A549 (cell line): ENCODE measurements around the gene HHIP. TPM values are rescaled to one million over a fixed set of nuclear protein-coding genes. Genes with fewer than 3 reads are reported as not detected.

Experiments
- ATAC-seq, 2 experiments: fragments of 200-7000 bp in 1 of 2; fragments of >200 bp in 1 of 2; cut with Nextera tagmentation in 1 of 2; cut with Tn5 transposase in 1 of 2; 3 replicates each; pipeline versions ENCODE4 v1.8.0 to v1.9.1; 2018 to 2020; ENCODE audit warnings: mild to moderate bottlenecking in 1 of 2, moderate library complexity in 1 of 2
- CTCF ChIA-PET: fragments of 300-600 bp; sonication (Branson Sonifier 250); formaldehyde crosslinking; extraction: SDS; loops from one replicate; lab custom pipeline; 2021; ENCODE audit warnings: antibody characterized with exemption, inconsistent platforms; lab: Yijun Ruan, JAX
- POLR2A ChIA-PET: fragments of 350-600 bp; formaldehyde crosslinking; extraction: SDS; loops from one replicate; lab custom pipeline; 2021; ENCODE audit warnings: antibody characterized with exemption, inconsistent platforms; lab: Yijun Ruan, JAX
- DNase-seq, 2 experiments: peaks; one replicate each; pipeline versions ENCODE4 v3.0.0 to v3.0.0-alpha.2; 2011 to 2016; ENCODE audit warnings: low read depth in 1 of 2, low spot score in 1 of 2
- FAIRE-seq: peaks from 2 replicates; lab custom pipeline; 2011; peaks lifted over from hg19 to GRCh38; lab: Jason Lieb, UNC
- H3K27ac ChIP-seq, 2 experiments: fragments of >200 bp; sonication (Bioruptor Twin); formaldehyde crosslinking; 3 replicates each; pipeline ENCODE4 v1.5.1; 2016 to 2017
- H3K4me1 ChIP-seq: fragments of >200 bp; sonication (Bioruptor Twin); formaldehyde crosslinking; 3 replicates; pipeline ENCODE4 v1.6.1; 2016
- H3K4me2 ChIP-seq: fragments of >200 bp; sonication (Bioruptor Twin); formaldehyde crosslinking; 3 replicates; pipeline ENCODE4 v1.6.1; 2016
- H3K4me3 ChIP-seq: fragments of >200 bp; sonication (Bioruptor Twin); formaldehyde crosslinking; 3 replicates; pipeline ENCODE4 v1.5.1; 2016
- H3K9me3 ChIP-seq: fragments of >200 bp; sonication (Bioruptor Twin); formaldehyde crosslinking; 3 replicates; pipeline ENCODE4 v1.6.1; 2016
- CBX2 ChIP-seq: fragments of 200-600 bp; sonication (generic); IDR thresholded peaks from 2 replicates; pipeline ENCODE4 v1.6.1; 2016; ENCODE audit warnings: low read depth, mild to moderate bottlenecking, borderline replicate concordance
- CHD4 ChIP-seq: fragments of 200-600 bp; sonication (generic); IDR thresholded peaks from 2 replicates; pipeline ENCODE4 v1.6.1; 2016; ENCODE audit warnings: antibody characterized with exemption, mild to moderate bottlenecking, borderline replicate concordance
- EHF ChIP-seq: fragments of 250-450 bp; sonication (Bioruptor Pico); IDR thresholded peaks from 2 replicates; pipeline ENCODE4 v1.5.0; 2020; ENCODE audit warnings: mild to moderate bottlenecking
- FOSB ChIP-seq: fragments of 250-450 bp; sonication (Bioruptor Pico); IDR thresholded peaks from 2 replicates; pipeline ENCODE4 v1.5.0; 2020; ENCODE audit warnings: mild to moderate bottlenecking, moderate library complexity
- FOSL2 ChIP-seq, 2 experiments: fragments of 450-650 bp in 1 of 2; fragments of >200 bp in 1 of 2; sonication (Bioruptor Twin) in 1 of 2; formaldehyde crosslinking; IDR thresholded peaks; 2 replicates each; pipeline versions ENCODE4 v1.5.0 to v1.6.1; 2016 to 2020; ENCODE audit warnings: mild to moderate bottlenecking in 1 of 2, moderate library complexity in 1 of 2
- GATA3 ChIP-seq: IDR thresholded peaks from 2 replicates; pipeline ENCODE4 v1.6.1; 2012; ENCODE audit warnings: borderline replicate concordance
- JUN ChIP-seq, 2 experiments: fragments of >200 bp; sonication (Bioruptor Twin); formaldehyde crosslinking; IDR thresholded peaks; 2 replicates in 1 of 2; 3 replicates in 1 of 2; pipeline ENCODE4 v1.6.1; 2016 to 2017
- JUNB ChIP-seq: fragments of >200 bp; sonication (Bioruptor Twin); formaldehyde crosslinking; IDR thresholded peaks from 2 replicates; pipeline ENCODE4 v1.6.1; 2016
- KDM1A ChIP-seq: fragments of 200-600 bp; sonication (generic); IDR thresholded peaks from 2 replicates; pipeline ENCODE4 v1.6.1; 2016; ENCODE audit warnings: low read depth, mild to moderate bottlenecking
- KDM5A ChIP-seq: fragments of 200-600 bp; sonication (generic); IDR thresholded peaks from 2 replicates; pipeline ENCODE4 v1.6.1; 2016; ENCODE audit warnings: antibody characterized with exemption, mild to moderate bottlenecking
- MAZ ChIP-seq: fragments of 150-350 bp; IDR thresholded peaks from 2 replicates; pipeline ENCODE4 v1.6.1; 2014; ENCODE audit warnings: antibody characterized with exemption, low read depth, low read length, borderline replicate concordance
- MYC ChIP-seq: IDR thresholded peaks from 2 replicates; pipeline ENCODE4 v1.6.1; 2012; ENCODE audit warnings: mild to moderate bottlenecking, inconsistent platforms, low read length, improper control_type of control experiment, borderline replicate concordance
- NFE2L2 ChIP-seq: fragments of 150-350 bp; conservative IDR thresholded peaks from 2 replicates; pipeline ENCODE4 v1.6.1; 2014; ENCODE audit warnings: low read length
- NPAS2 ChIP-seq: fragments of 250-450 bp; sonication (Bioruptor Pico); IDR thresholded peaks from 2 replicates; pipeline ENCODE4 v1.8.0; 2022; ENCODE audit warnings: mild to moderate bottlenecking, moderate library complexity, borderline replicate concordance
- POLR2AphosphoS2 ChIP-seq: conservative IDR thresholded peaks from 2 replicates; pipeline ENCODE4 v1.6.1; 2012; ENCODE audit warnings: low read length, improper control_type of control experiment, inconsistent platforms
- RAD21 ChIP-seq, 2 experiments: fragments of >200 bp in 1 of 2; sonication (Bioruptor Twin) in 1 of 2; formaldehyde crosslinking in 1 of 2; IDR thresholded peaks in 1 of 2; conservative IDR thresholded peaks in 1 of 2; 2 replicates in 1 of 2; 3 replicates in 1 of 2; pipeline ENCODE4 v1.6.1; 2012 to 2018; ENCODE audit warnings: inconsistent platforms in 1 of 2
- RARB ChIP-seq: fragments of 250-450 bp; sonication (Bioruptor Pico); IDR thresholded peaks from 2 replicates; pipeline ENCODE4 v1.8.0; 2021; ENCODE audit warnings: mild to moderate bottlenecking, moderate library complexity
- RNF2 ChIP-seq: fragments of 200-600 bp; sonication (generic); IDR thresholded peaks from 2 replicates; pipeline ENCODE4 v1.6.1; 2016; ENCODE audit warnings: low read depth, mild to moderate bottlenecking, antibody characterized with exemption, moderate library complexity, borderline replicate concordance
- SREBF2 ChIP-seq: fragments of 450-650 bp; IDR thresholded peaks from 2 replicates; pipeline ENCODE4 v1.6.1; 2014; ENCODE audit warnings: mild to moderate bottlenecking, moderate library complexity
- TP53 ChIP-seq: fragments of 250-450 bp; sonication (Bioruptor Pico); IDR thresholded peaks from 2 replicates; pipeline ENCODE4 v1.5.0; 2021; ENCODE audit warnings: mild to moderate bottlenecking, moderate library complexity
- ZFP36 ChIP-seq: fragments of 450-650 bp; IDR thresholded peaks from 2 replicates; pipeline ENCODE4 v1.6.1; 2014; ENCODE audit warnings: borderline replicate concordance; ENCODE audit not compliant: partially characterized antibody
- ZNF302 ChIP-seq: fragments of 250-450 bp; sonication (Bioruptor Pico); IDR thresholded peaks from 2 replicates; pipeline ENCODE4 v1.9.0; 2021; ENCODE audit warnings: inconsistent platforms, mild to moderate bottlenecking, moderate library complexity
- ZSCAN20 ChIP-seq: fragments of 250-450 bp; sonication (Bioruptor Pico); IDR thresholded peaks from 2 replicates; pipeline ENCODE4 v1.8.0; 2022; ENCODE audit warnings: mild to moderate bottlenecking, moderate library complexity
- WGBS: methylation state at CpG from one replicate; pipeline ENCODE4 v1.1.6; 2017; ENCODE audit errors: missing lambda C conversion rate; 5-methylcytosine and 5-hydroxymethylcytosine counted together
- polyA plus RNA-seq, 4 experiments: library from polyadenylated mRNA; depleted of rRNA in 3 of 4; stranded (reverse); fragments of >200 nt; fragmentation: RNase III in 1 of 4; extraction: RNeasy Plus Mini Kit Qiagen cat#74134 plus additional on column Dnase treatment in 1 of 4; gene quantifications; 2 replicates in 3 of 4; 3 replicates in 1 of 4; pipeline ENCODE4 v1.2.3, GENCODE V29; 2011 to 2017
- TF ChIP-seq, protein P1 (sequence below): fragments of >200 bp; sonication (Bioruptor Twin); formaldehyde crosslinking; IDR thresholded peaks from 3 replicates; pipeline ENCODE4 v1.5.1; 2016
- TF ChIP-seq, protein P2 (sequence below): fragments of 250-450 bp; sonication (Bioruptor Pico); IDR thresholded peaks from 2 replicates; pipeline ENCODE4 v1.5.0; 2020; ENCODE audit warnings: low read depth, mild to moderate bottlenecking, moderate library complexity
- TF ChIP-seq, protein P3 (sequence below): IDR thresholded peaks from 2 replicates; pipeline ENCODE4 v1.6.1; 2012; ENCODE audit warnings: low read depth, borderline replicate concordance
- TF ChIP-seq, protein P4 (sequence below): fragments of >200 bp; sonication (Bioruptor Twin); formaldehyde crosslinking; IDR thresholded peaks from 2 replicates; pipeline ENCODE4 v1.6.1; 2016

HHIP gene
- polyA plus RNA-seq, 2 of the 4 experiments (the other 2 are of a cell fraction): 0.93 to 1.0 TPM

DNA sequence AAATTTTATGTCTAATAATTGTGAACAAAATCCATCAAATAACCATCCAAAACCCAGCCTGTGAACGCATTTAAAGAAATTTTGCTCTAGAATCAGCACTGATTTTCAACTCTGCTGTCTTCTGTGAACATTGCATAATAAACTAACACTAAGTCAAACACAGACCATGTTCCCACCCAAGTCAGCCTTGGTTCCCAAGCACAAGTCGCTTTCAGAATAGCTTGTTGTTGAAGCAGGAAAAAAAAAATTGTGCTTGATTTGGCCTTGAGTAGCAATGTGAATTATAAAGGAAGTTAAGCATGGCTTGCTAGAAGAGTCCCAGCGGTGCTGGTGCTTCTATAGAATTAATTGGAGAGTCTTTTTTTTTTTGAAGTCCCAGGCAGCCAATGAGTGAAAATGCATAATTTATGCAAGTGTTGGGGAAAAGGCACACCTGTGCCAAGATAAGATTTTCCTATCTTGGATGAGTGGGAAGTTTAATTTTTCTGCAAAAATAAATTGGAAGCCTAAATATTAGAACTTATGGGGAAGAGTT is 42.1 kb downstream of the HHIP start (continued):
- TF ChIP-seq FOSB (CRISPR knock-in tag): no peak
- TF ChIP-seq KDM5A: no peak
- TF ChIP-seq ZNF302 (CRISPR knock-in tag): no peak
- TF ChIP-seq, protein P1, sequence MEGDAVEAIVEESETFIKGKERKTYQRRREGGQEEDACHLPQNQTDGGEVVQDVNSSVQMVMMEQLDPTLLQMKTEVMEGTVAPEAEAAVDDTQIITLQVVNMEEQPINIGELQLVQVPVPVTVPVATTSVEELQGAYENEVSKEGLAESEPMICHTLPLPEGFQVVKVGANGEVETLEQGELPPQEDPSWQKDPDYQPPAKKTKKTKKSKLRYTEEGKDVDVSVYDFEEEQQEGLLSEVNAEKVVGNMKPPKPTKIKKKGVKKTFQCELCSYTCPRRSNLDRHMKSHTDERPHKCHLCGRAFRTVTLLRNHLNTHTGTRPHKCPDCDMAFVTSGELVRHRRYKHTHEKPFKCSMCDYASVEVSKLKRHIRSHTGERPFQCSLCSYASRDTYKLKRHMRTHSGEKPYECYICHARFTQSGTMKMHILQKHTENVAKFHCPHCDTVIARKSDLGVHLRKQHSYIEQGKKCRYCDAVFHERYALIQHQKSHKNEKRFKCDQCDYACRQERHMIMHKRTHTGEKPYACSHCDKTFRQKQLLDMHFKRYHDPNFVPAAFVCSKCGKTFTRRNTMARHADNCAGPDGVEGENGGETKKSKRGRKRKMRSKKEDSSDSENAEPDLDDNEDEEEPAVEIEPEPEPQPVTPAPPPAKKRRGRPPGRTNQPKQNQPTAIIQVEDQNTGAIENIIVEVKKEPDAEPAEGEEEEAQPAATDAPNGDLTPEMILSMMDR: no peak
- TF ChIP-seq, protein P2, sequence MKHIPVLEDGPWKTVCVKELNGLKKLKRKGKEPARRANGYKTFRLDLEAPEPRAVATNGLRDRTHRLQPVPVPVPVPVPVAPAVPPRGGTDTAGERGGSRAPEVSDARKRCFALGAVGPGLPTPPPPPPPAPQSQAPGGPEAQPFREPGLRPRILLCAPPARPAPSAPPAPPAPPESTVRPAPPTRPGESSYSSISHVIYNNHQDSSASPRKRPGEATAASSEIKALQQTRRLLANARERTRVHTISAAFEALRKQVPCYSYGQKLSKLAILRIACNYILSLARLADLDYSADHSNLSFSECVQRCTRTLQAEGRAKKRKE: no peak
- TF ChIP-seq, all 56 proteins: peak for 0

DNA sequence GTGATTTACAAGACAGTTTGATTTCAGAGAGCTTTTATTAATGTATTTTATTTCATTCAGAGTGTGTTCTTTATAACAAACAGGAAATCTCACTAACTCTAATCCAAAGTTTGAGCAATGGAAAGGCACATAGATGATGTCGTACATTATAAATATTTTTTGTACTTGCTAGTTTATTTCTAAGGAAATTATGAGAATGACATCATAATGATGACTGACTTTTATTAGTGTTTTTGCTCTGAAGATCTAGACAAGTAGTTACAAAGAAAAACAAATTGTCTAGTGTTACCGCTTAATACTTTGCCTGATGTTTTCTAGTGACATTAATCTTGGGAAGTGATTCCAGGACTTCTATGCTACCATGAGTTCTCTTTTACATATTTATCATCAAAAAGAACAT is 43.2 kb downstream of the HHIP start:
- no peak overlapping the region for H3K4me3 ChIP-seq
- no peak for ATAC-seq
- H3K4me2 ChIP-seq: no peak overlapping the region
- POLR2A ChIA-PET: no interaction called here
- 88% methylated on average over 2 of the region's 2 CpGs for WGBS
- TF ChIP-seq KDM1A: no peak
- TF ChIP-seq EHF: no peak
- no peak for TF ChIP-seq TP53
- no peak for TF ChIP-seq GATA3
- no peak for TF ChIP-seq MYC
- no peak for TF ChIP-seq RAD21 (conservative IDR thresholded peaks at IDR 0.05 in 1 of 2, IDR thresholded peaks at IDR 0.05 in 1 of 2)
- TF ChIP-seq CBX2: no peak
- no peak for TF ChIP-seq NPAS2
- DNase-seq: no peak
- no peak for FAIRE-seq
- CTCF ChIA-PET: no interaction called here
- no peak overlapping the region for H3K27ac ChIP-seq
- no peaks in the 10 kb centered on the region for H3K9me3 ChIP-seq
- H3K4me1 ChIP-seq: no peaks in the 10 kb centered on the region

DNA sequence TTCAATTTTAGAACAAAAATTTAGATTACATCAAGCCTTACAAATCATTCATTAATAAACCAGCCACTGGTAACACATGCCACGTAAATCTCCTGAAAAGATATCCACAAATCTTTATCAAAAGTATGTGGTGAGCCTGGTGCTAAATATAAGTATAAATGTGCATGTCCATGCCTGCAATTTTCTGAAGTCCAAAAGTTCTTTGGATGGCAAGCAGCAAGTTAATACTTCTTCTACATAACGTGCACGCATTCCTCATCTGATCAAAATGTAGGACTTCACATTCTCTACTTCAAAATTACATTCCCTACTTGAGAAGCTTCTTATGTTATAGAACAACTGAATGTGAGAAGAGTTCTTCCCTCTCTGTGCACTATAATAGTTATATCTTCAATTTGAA is 49.8 kb downstream of the HHIP start:
- WGBS: 90% methylated on average over 3 of the region's 3 CpGs
- Histone ChIP-seq H3K27ac (no peak overlapping the region), H3K4me2 (no peak overlapping the region), H3K4me1 (no peaks in the 10 kb centered on the region), H3K4me3 (no peak overlapping the region), H3K9me3 (no peaks in the 10 kb centered on the region)
- no peak for TF ChIP-seq ZFP36
- no peak for TF ChIP-seq ZSCAN20 (CRISPR knock-in tag)
- no peak for TF ChIP-seq JUN (IDR thresholded peaks at IDR 0.05)
- no peak for TF ChIP-seq RNF2
- TF ChIP-seq, protein P3, sequence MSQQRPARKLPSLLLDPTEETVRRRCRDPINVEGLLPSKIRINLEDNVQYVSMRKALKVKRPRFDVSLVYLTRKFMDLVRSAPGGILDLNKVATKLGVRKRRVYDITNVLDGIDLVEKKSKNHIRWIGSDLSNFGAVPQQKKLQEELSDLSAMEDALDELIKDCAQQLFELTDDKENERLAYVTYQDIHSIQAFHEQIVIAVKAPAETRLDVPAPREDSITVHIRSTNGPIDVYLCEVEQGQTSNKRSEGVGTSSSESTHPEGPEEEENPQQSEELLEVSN: no peak
- TF ChIP-seq FOSL2 (IDR thresholded peaks at IDR 0.05): no peak
- TF ChIP-seq FOSL2 (CRISPR knock-in tag; IDR thresholded peaks at IDR 0.05): no peak
- TF ChIP-seq NFE2L2: no peak
- TF ChIP-seq TP53: no peak
- no peak for TF ChIP-seq JUNB
- TF ChIP-seq CHD4: no peak
- TF ChIP-seq POLR2AphosphoS2: no peak
- TF ChIP-seq, protein P4, sequence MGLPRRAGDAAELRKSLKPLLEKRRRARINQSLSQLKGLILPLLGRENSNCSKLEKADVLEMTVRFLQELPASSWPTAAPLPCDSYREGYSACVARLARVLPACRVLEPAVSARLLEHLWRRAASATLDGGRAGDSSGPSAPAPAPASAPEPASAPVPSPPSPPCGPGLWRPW: no peak
- no peak for TF ChIP-seq MAZ
- no peak for TF ChIP-seq RAD21 (conservative IDR thresholded peaks at IDR 0.05 in 1 of 2, IDR thresholded peaks at IDR 0.05 in 1 of 2)
- no peak for TF ChIP-seq RARB (CRISPR knock-in tag)
- no peak for TF ChIP-seq SREBF2
- POLR2A ChIA-PET: no interaction called here
- FAIRE-seq (no peak), ATAC-seq (no peak), DNase-seq (no peak)
- CTCF ChIA-PET: no interaction called here
